Urothelium cell line (cell line): ENCODE data around the gene REV3L.
A peak's percentile ranks its signal among the peaks of the same experiment; 100 is the strongest.
"Not testable (repeated sequence)": the region's sequence is repeated elsewhere in the genome, so short reads cannot be mapped to it uniquely, and the experiment has no call there.

ENCODE experiments used
- DNase-seq: peaks from one replicate; pipeline ENCODE4 v3.0.0; 2011; ENCODE audit warnings: low spot score, mixed read lengths
- FAIRE-seq: peaks from 2 replicates; lab custom pipeline; 2011; peaks lifted over from hg19 to GRCh38; lab: Jason Lieb, UNC

REV3L gene

GRCh38 chr6:111502154-111502553 lies 19.1 kb upstream of the REV3L start:
- DNase-seq (no peak), FAIRE-seq (no peak)

GRCh38 chr6:111499269-111499793 lies 16.3 kb upstream of the REV3L start:
- no peak for FAIRE-seq

GRCh38 chr6:111494951-111495635 lies 12.1 kb upstream of the REV3L start:
- FAIRE-seq = no peak
- no peak for DNase-seq

More at GRCh38 chr6:111499269-111499793, 16.3 kb upstream of the REV3L start:
- DNase-seq = no peak

GRCh38 chr6:111492499-111492898 lies 9.5 kb upstream of the REV3L start:
- DNase-seq = no peak
- no peak for FAIRE-seq

- DNase-seq (no peak), FAIRE-seq (no peak)
Observed at GRCh38 chr6:111490067-111490466, 7.0 kb upstream of the REV3L start.

- DNase-seq (no peak), FAIRE-seq (no peak)
Observed at GRCh38 chr6:111487661-111488060, 4.6 kb upstream of the REV3L start.

GRCh38 chr6:111486921-111487320 lies 3.9 kb upstream of the REV3L start:
- DNase-seq (no peak), FAIRE-seq (no peak)

- FAIRE-seq (no peak), DNase-seq (no peak)
Observed at GRCh38 chr6:111486475-111486874, 3.5 kb upstream of the REV3L start.

GRCh38 chr6:111485342-111485741 lies 2.3 kb upstream of the REV3L start:
- FAIRE-seq = no peak
- no peak for DNase-seq

- DNase-seq (no peak), FAIRE-seq (no peak)
Observed at GRCh38 chr6:111484633-111484930, 1.6 kb upstream of the REV3L start.

GRCh38 chr6:111483736-111484632 lies 966 bp upstream of the REV3L start:
- FAIRE-seq (no peak), DNase-seq (peak; percentile 86)

GRCh38 chr6:111482188-111482958 lies 645 bp downstream of the REV3L start:
- no peak for FAIRE-seq
- no peak for DNase-seq

GRCh38 chr6:111481836-111482187 lies 1.2 kb downstream of the REV3L start:
- FAIRE-seq = no peak
- DNase-seq = no peak

GRCh38 chr6:111480988-111481822 lies 1.8 kb downstream of the REV3L start:
- DNase-seq (no peak), FAIRE-seq (no peak)

- DNase-seq (no peak), FAIRE-seq (no peak)
Observed at GRCh38 chr6:111478749-111479148, 4.3 kb downstream of the REV3L start.

- FAIRE-seq (no peak), DNase-seq (no peak)
Observed at GRCh38 chr6:111478064-111478476, 4.9 kb downstream of the REV3L start.

GRCh38 chr6:111477481-111477938 lies 5.5 kb downstream of the REV3L start:
- FAIRE-seq (no peak), DNase-seq (no peak)

GRCh38 chr6:111476061-111476460 lies 7.0 kb downstream of the REV3L start:
- DNase-seq, FAIRE-seq: not testable (repeated sequence)

GRCh38 chr6:111474771-111475170 lies 8.2 kb downstream of the REV3L start:
- FAIRE-seq (no peak), DNase-seq (no peak)

- FAIRE-seq (no peak), DNase-seq (no peak)
Observed at GRCh38 chr6:111474106-111474505, 8.9 kb downstream of the REV3L start.
